WTC11 (cell line): ENCODE results near the gene CHD6. TPM values are rescaled to one million over a fixed set of nuclear protein-coding genes. Genes with fewer than 3 reads are reported as not detected.

Experiments
- ATAC-seq: fragments of 200-7000 bp; cut with Tn5 transposase; 2 replicates; pipeline ENCODE4 v1.10.0; 2021; ENCODE audit warnings: mild to moderate bottlenecking, moderate library complexity
- CTCF ChIA-PET: fragments of 300-600 bp; sonication (Branson Sonifier 250); formaldehyde crosslinking; loops from one replicate; lab custom pipeline; 2021; ENCODE audit warnings: antibody characterized with exemption; lab: Charles Lee
- POLR2A ChIA-PET: fragments of 350-600 bp; sonication (Branson Sonifier 250); formaldehyde crosslinking; loops from one replicate; lab custom pipeline; 2021; ENCODE audit warnings: antibody characterized with exemption; lab: Charles Lee
- DNase-seq: peaks from one replicate; pipeline ENCODE4 v3.0.0; 2021; ENCODE audit warnings: low spot score
- H3K27ac Mint-ChIP-seq: 2 replicates; pipeline ENCODE4 v1.8.0; 2021; ENCODE audit warnings: mixed read lengths
- H3K27me3 Mint-ChIP-seq: 2 replicates; pipeline ENCODE4 v1.8.0; 2021; ENCODE audit warnings: low read depth, mild to moderate bottlenecking, moderate library complexity, mixed read lengths
- H3K36me3 Mint-ChIP-seq: 2 replicates; pipeline ENCODE4 v1.8.0; 2021; ENCODE audit warnings: mixed read lengths
- H3K4me1 Mint-ChIP-seq: 2 replicates; pipeline ENCODE4 v1.8.0; 2022; ENCODE audit warnings: mixed read lengths
- H3K4me3 Mint-ChIP-seq: 2 replicates; pipeline ENCODE4 v1.8.0; 2021; ENCODE audit warnings: mild to moderate bottlenecking, moderate library complexity, mixed read lengths
- H3K9me3 Mint-ChIP-seq: 2 replicates; pipeline ENCODE4 v1.8.0; 2021; ENCODE audit warnings: mixed read lengths
- ARID4B ChIP-seq: sonication (generic); formaldehyde crosslinking; IDR thresholded peaks from 2 replicates; pipeline ENCODE4 v1.8.0; 2023; ENCODE audit warnings: missing genetic modification reagents, mild to moderate bottlenecking, borderline replicate concordance
- ATF3 ChIP-seq: sonication (generic); formaldehyde crosslinking; conservative IDR thresholded peaks from 2 replicates; pipeline ENCODE4 v1.8.1; 2022; ENCODE audit warnings: mild to moderate bottlenecking, missing genetic modification reagents
- CDX4 ChIP-seq: fragments of 250-450 bp; sonication (Bioruptor Pico); IDR thresholded peaks from 2 replicates; pipeline ENCODE4 v1.9.0; 2021; ENCODE audit warnings: moderate library complexity, mild to moderate bottlenecking, inconsistent platforms, borderline replicate concordance
- CTCF ChIP-seq: fragments of 200-600 bp; IDR thresholded peaks from 2 replicates; pipeline ENCODE4 v1.8.0; 2022; ENCODE audit warnings: antibody characterized with exemption
- E2F4 ChIP-seq: sonication (generic); formaldehyde crosslinking; IDR thresholded peaks from 2 replicates; pipeline ENCODE4 v1.8.1; 2022; ENCODE audit warnings: low read depth, mild to moderate bottlenecking, moderate library complexity, missing genetic modification reagents, borderline replicate concordance
- E2F5 ChIP-seq: sonication (generic); formaldehyde crosslinking; IDR thresholded peaks from 2 replicates; pipeline ENCODE4 v1.8.1; 2022; ENCODE audit warnings: mild to moderate bottlenecking, moderate library complexity, missing genetic modification reagents
- FOXJ3 ChIP-seq: sonication (generic); formaldehyde crosslinking; IDR thresholded peaks from 2 replicates; pipeline ENCODE4 v1.9.0; 2021; ENCODE audit warnings: missing genetic modification reagents, mild to moderate bottlenecking, borderline replicate concordance
- FOXP4 ChIP-seq: sonication (generic); formaldehyde crosslinking; IDR thresholded peaks from 2 replicates; pipeline ENCODE4 v1.8.0; 2022; ENCODE audit warnings: mild to moderate bottlenecking, missing genetic modification reagents
- GABPB1 ChIP-seq: sonication (generic); formaldehyde crosslinking; IDR thresholded peaks from 2 replicates; pipeline ENCODE4 v1.8.1; 2023; ENCODE audit warnings: mild to moderate bottlenecking, missing genetic modification reagents
- NFATC4 ChIP-seq: fragments of 250-450 bp; sonication (Bioruptor Pico); IDR thresholded peaks from 2 replicates; pipeline ENCODE4 v1.9.0; 2021; ENCODE audit warnings: mild to moderate bottlenecking
- SOX15 ChIP-seq: fragments of 250-450 bp; sonication (Bioruptor Pico); IDR thresholded peaks from 2 replicates; pipeline ENCODE4 v1.9.0; 2021; ENCODE audit warnings: mild to moderate bottlenecking
- ZNF121 ChIP-seq: sonication (generic); formaldehyde crosslinking; IDR thresholded peaks from 2 replicates; pipeline ENCODE4 v1.8.0; 2023; ENCODE audit warnings: missing genetic modification reagents
- ZNF219 ChIP-seq: sonication (generic); formaldehyde crosslinking; IDR thresholded peaks from 2 replicates; pipeline ENCODE4 v1.8.0; 2023; ENCODE audit warnings: missing genetic modification reagents, mild to moderate bottlenecking, borderline replicate concordance
- ZNF263 ChIP-seq: sonication (generic); formaldehyde crosslinking; IDR thresholded peaks from 2 replicates; pipeline ENCODE4 v1.8.1; 2022; ENCODE audit warnings: low read depth, mild to moderate bottlenecking, moderate library complexity, missing genetic modification reagents
- ZNF423 ChIP-seq: fragments of 250-450 bp; sonication (Bioruptor Pico); IDR thresholded peaks from 2 replicates; pipeline ENCODE4 v2.1.2; 2022; ENCODE audit warnings: mild to moderate bottlenecking, moderate library complexity
- total RNA-seq: library from RNA; stranded (reverse); gene quantifications from 3 replicates; pipeline ENCODE4 v1.2.3, GENCODE V29; 2021

The CHD6 gene
- total RNA-seq, 1 experiment from 2014 or later = 52.1 TPM

- no peak overlapping the region for H3K27ac Mint-ChIP-seq
- ATAC-seq (no peak), DNase-seq (no peak)
These were observed 13.6 kb upstream of the CHD6 start for GRCh38 chr20:41631826-41632225.

More at GRCh38 chr20:41631826-41632225, 13.6 kb upstream of the CHD6 start:
- H3K4me3 Mint-ChIP-seq = no peak overlapping the region
- peaks cover 4% of the 10 kb centered on the region for H3K9me3 Mint-ChIP-seq
- POLR2A ChIA-PET = no interaction called here
- no peaks in the 10 kb centered on the region for H3K27me3 Mint-ChIP-seq
- no peaks in the 10 kb centered on the region for H3K36me3 Mint-ChIP-seq
- peaks cover 10% of the 10 kb centered on the region for H3K4me1 Mint-ChIP-seq
- TF ChIP-seq SOX15 (CRISPR knock-in tag) (no peak), ZNF423 (CRISPR knock-in tag) (no peak), CDX4 (CRISPR knock-in tag) (no peak), ZNF219 (CRISPR knock-in tag) (no peak), FOXJ3 (CRISPR knock-in tag) (no peak), E2F4 (CRISPR knock-in tag) (no peak), ZNF263 (CRISPR knock-in tag) (no peak), ZNF121 (CRISPR knock-in tag) (no peak), FOXP4 (CRISPR knock-in tag) (no peak), NFATC4 (CRISPR knock-in tag) (no peak), E2F5 (CRISPR knock-in tag) (no peak), ATF3 (CRISPR knock-in tag) (no peak), ARID4B (CRISPR knock-in tag) (no peak), CTCF (no peak), GABPB1 (no peak)
- CTCF ChIA-PET = interaction anchor here (0.7 kb wide), 1 partner anchor 191 kb away, joined by 3 read pairs; no protein-coding TSS in a partner anchor
